GM23338 (cell line): ENCODE results near the gene TMPRSS9. TPM values are rescaled to one million over a fixed set of nuclear protein-coding genes. Genes with fewer than 3 reads are reported as not detected.

Experiments used
- ATAC-seq: fragments of 200-7000 bp; cut with Tn5 transposase; 3 replicates; pipeline ENCODE4 v1.9.1; 2020
- DNase-seq: peaks from one replicate; pipeline ENCODE4 v3.0.0-alpha.2; 2015; ENCODE audit warnings: low spot score
- H2AFZ ChIP-seq: fragments of 200-600 bp; sonication (generic); 2 replicates; pipeline ENCODE4 v1.8.0; 2016; ENCODE audit warnings: antibody characterized with exemption, mild to moderate bottlenecking, moderate library complexity
- H3F3A ChIP-seq: fragments of 200-600 bp; sonication (generic); replicated peaks from 2 replicates; pipeline ENCODE4 v1.8.0; 2017; ENCODE audit warnings: antibody characterized with exemption, mixed run types, low read depth
- H3K27ac ChIP-seq: fragments of 200-600 bp; sonication (generic); 2 replicates; pipeline ENCODE4 v1.6.1; 2016; ENCODE audit warnings: low read depth
- H3K27me3 ChIP-seq: fragments of 200-600 bp; sonication (generic); 2 replicates; pipeline ENCODE4 v1.8.0; 2016; ENCODE audit warnings: mild to moderate bottlenecking, mixed run types, moderate library complexity; ENCODE audit not compliant: insufficient read depth
- H3K36me3 ChIP-seq: fragments of 200-600 bp; sonication (generic); 2 replicates; pipeline ENCODE4 v1.8.0; 2016; ENCODE audit warnings: mild to moderate bottlenecking; ENCODE audit not compliant: insufficient read depth
- H3K4me1 ChIP-seq: fragments of 200-600 bp; sonication (generic); 2 replicates; pipeline ENCODE4 v1.8.0; 2016; ENCODE audit warnings: mild to moderate bottlenecking, moderate library complexity; ENCODE audit not compliant: insufficient read depth
- H3K4me2 ChIP-seq: fragments of 200-600 bp; sonication (generic); 2 replicates; pipeline ENCODE4 v1.7.1; 2017; ENCODE audit warnings: mixed run types
- H3K4me3 ChIP-seq: fragments of 200-600 bp; sonication (generic); 2 replicates; pipeline ENCODE4 v1.6.1; 2016; ENCODE audit warnings: mixed run types
- H3K79me2 ChIP-seq: fragments of 200-600 bp; sonication (generic); replicated peaks from 2 replicates; pipeline ENCODE4 v1.8.0; 2017; ENCODE audit warnings: mild to moderate bottlenecking; ENCODE audit not compliant: insufficient read depth
- H3K9me2 ChIP-seq: fragments of 200-600 bp; sonication (generic); 2 replicates; pipeline ENCODE4 v1.8.0; 2017; ENCODE audit not compliant: insufficient read depth
- H4K20me1 ChIP-seq: fragments of 200-600 bp; sonication (generic); replicated peaks from 2 replicates; pipeline ENCODE4 v1.8.0; 2017; ENCODE audit warnings: mild to moderate bottlenecking; ENCODE audit not compliant: insufficient read depth
- H3K27ac Mint-ChIP-seq: 2 replicates; pipeline ENCODE4 v1.8.0; 2020; ENCODE audit warnings: inconsistent platforms, mild to moderate bottlenecking, moderate library complexity, mixed read lengths
- H3K27me3 Mint-ChIP-seq: 3 replicates; pipeline ENCODE4 v1.8.0; 2022; ENCODE audit warnings: low read depth, mild to moderate bottlenecking, moderate library complexity, mixed read lengths, inconsistent platforms; ENCODE audit not compliant: insufficient read depth, poor library complexity
- H3K36me3 Mint-ChIP-seq: 3 replicates; pipeline ENCODE4 v1.8.0; 2021; ENCODE audit warnings: low read depth, mild to moderate bottlenecking, inconsistent platforms, moderate library complexity, mixed read lengths
- H3K4me1 Mint-ChIP-seq: 3 replicates; pipeline ENCODE4 v1.8.0; 2020; ENCODE audit warnings: mild to moderate bottlenecking, inconsistent platforms, mixed read lengths
- H3K4me3 Mint-ChIP-seq: 3 replicates; pipeline ENCODE4 v1.8.0; 2021; ENCODE audit warnings: moderate library complexity, mild to moderate bottlenecking, inconsistent platforms, mixed read lengths
- H3K9me3 Mint-ChIP-seq: 3 replicates; pipeline ENCODE4 v1.8.0; 2020; ENCODE audit warnings: moderate library complexity, mild to moderate bottlenecking, inconsistent platforms, mixed read lengths
- CREB1 ChIP-seq: fragments of 250-450 bp; sonication (Bioruptor Pico); IDR thresholded peaks from 2 replicates; pipeline ENCODE4 v1.5.0; 2020; ENCODE audit warnings: low read depth, mild to moderate bottlenecking, moderate library complexity
- EZH2 ChIP-seq: fragments of 200-600 bp; sonication (generic); IDR thresholded peaks from one replicate; pipeline ENCODE4 v1.8.0; 2017; ENCODE audit warnings: antibody characterized with exemption, mild to moderate bottlenecking, low read depth; ENCODE audit not compliant: unreplicated experiment
- POLR2AphosphoS5 ChIP-seq: IDR thresholded peaks from 2 replicates; pipeline ENCODE4 v1.6.1; 2016; ENCODE audit warnings: antibody characterized with exemption, low read depth
- STAT1 ChIP-seq: IDR thresholded peaks from one replicate; pipeline ENCODE4 v1.6.1; 2016; ENCODE audit warnings: antibody characterized with exemption; ENCODE audit not compliant: unreplicated experiment
- ZNF114 ChIP-seq: fragments of 250-450 bp; sonication (Bioruptor Pico); IDR thresholded peaks from 2 replicates; pipeline ENCODE4 v1.5.0; 2020; ENCODE audit warnings: mild to moderate bottlenecking, moderate library complexity
- ZNF331 ChIP-seq: fragments of 250-450 bp; sonication (Bioruptor Pico); IDR thresholded peaks from 2 replicates; pipeline ENCODE4 v1.5.0; 2020; ENCODE audit warnings: low read depth, mild to moderate bottlenecking, moderate library complexity
- polyA plus RNA-seq: library from polyadenylated mRNA; unstranded; fragments of >200 nt; fragmentation: Nextera tagmentation; extraction: Ambion mirVana; gene quantifications from 2 replicates; pipeline ENCODE4 v1.2.1, GENCODE V29; 2016
- total RNA-seq: library from RNA; depleted of rRNA; stranded (reverse); fragments of >200 nt; shearing (Covaris generic); gene quantifications from 2 replicates; pipeline ENCODE4 v1.2.3, GENCODE V29; 2014
- TF ChIP-seq, protein P1 (sequence below), 2 experiments: fragments of 200-600 bp in 1 of 2; sonication (generic) in 1 of 2; conservative IDR thresholded peaks; 2 replicates each; pipeline versions ENCODE4 v1.5.1 to v1.6.1; 2016 to 2017; ENCODE audit warnings: antibody characterized with exemption in 2 of 2, low read depth in 2 of 2, mild to moderate bottlenecking in 2 of 2, moderate library complexity in 1 of 2
- TF ChIP-seq, protein P2 (sequence below): IDR thresholded peaks from one replicate; pipeline ENCODE4 v1.6.1; 2018; ENCODE audit warnings: antibody characterized with exemption; ENCODE audit not compliant: unreplicated experiment
- TF ChIP-seq, protein P3 (sequence below): fragments of 250-450 bp; sonication (Bioruptor Pico); IDR thresholded peaks from 2 replicates; pipeline ENCODE4 v1.5.0; 2020; ENCODE audit warnings: mild to moderate bottlenecking, moderate library complexity

TMPRSS9 gene
- total and polyA plus RNA-seq, 2 experiments from 2014 or later: 0.05 to 0.28 TPM

DNA sequence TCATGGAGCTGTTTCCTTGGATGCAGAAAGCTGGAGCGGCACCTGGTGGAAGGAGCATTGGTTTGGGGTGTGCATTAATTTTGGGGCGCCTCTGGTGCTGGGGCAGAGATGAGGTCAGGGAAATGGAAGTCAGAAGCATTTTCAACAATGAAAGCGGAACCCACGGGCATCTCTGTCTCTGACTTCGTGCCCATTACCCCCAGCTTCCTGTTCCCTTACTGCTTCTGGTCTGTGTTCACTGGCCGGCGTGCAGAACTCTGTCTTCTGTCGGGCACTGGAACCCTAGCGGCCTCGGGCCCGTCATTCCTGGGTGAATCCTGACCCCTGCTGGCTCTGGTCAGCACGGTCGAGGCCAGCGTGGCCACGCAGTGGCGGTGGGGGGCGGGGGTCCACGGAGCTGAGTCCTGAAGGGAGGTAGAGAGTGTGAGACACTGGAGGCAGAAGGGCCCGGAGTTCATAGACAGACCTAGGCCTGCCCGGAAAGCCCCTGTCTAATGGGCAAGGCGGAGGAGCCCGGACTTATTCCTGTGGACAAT lies 44.2 kb upstream of the TMPRSS9 start:
- no peaks in the 10 kb centered on the region for H3K4me1 ChIP-seq
- no peaks in the 10 kb centered on the region for H3K79me2 ChIP-seq
- no peak overlapping the region; the same call in 1 of the 2 replicates for H3K4me2 ChIP-seq
- TF ChIP-seq, protein P1, sequence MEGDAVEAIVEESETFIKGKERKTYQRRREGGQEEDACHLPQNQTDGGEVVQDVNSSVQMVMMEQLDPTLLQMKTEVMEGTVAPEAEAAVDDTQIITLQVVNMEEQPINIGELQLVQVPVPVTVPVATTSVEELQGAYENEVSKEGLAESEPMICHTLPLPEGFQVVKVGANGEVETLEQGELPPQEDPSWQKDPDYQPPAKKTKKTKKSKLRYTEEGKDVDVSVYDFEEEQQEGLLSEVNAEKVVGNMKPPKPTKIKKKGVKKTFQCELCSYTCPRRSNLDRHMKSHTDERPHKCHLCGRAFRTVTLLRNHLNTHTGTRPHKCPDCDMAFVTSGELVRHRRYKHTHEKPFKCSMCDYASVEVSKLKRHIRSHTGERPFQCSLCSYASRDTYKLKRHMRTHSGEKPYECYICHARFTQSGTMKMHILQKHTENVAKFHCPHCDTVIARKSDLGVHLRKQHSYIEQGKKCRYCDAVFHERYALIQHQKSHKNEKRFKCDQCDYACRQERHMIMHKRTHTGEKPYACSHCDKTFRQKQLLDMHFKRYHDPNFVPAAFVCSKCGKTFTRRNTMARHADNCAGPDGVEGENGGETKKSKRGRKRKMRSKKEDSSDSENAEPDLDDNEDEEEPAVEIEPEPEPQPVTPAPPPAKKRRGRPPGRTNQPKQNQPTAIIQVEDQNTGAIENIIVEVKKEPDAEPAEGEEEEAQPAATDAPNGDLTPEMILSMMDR (conservative IDR thresholded peaks at IDR 0.05; ENCODE audit: low read depth in 2 of 2): peak; percentile 81 to 94
- TF ChIP-seq POLR2AphosphoS5: no peak
- TF ChIP-seq, protein P2, sequence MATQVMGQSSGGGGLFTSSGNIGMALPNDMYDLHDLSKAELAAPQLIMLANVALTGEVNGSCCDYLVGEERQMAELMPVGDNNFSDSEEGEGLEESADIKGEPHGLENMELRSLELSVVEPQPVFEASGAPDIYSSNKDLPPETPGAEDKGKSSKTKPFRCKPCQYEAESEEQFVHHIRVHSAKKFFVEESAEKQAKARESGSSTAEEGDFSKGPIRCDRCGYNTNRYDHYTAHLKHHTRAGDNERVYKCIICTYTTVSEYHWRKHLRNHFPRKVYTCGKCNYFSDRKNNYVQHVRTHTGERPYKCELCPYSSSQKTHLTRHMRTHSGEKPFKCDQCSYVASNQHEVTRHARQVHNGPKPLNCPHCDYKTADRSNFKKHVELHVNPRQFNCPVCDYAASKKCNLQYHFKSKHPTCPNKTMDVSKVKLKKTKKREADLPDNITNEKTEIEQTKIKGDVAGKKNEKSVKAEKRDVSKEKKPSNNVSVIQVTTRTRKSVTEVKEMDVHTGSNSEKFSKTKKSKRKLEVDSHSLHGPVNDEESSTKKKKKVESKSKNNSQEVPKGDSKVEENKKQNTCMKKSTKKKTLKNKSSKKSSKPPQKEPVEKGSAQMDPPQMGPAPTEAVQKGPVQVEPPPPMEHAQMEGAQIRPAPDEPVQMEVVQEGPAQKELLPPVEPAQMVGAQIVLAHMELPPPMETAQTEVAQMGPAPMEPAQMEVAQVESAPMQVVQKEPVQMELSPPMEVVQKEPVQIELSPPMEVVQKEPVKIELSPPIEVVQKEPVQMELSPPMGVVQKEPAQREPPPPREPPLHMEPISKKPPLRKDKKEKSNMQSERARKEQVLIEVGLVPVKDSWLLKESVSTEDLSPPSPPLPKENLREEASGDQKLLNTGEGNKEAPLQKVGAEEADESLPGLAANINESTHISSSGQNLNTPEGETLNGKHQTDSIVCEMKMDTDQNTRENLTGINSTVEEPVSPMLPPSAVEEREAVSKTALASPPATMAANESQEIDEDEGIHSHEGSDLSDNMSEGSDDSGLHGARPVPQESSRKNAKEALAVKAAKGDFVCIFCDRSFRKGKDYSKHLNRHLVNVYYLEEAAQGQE: no peak
- no peak for TF ChIP-seq EZH2
- no peak for TF ChIP-seq ZNF114 (CRISPR knock-in tag)
- no peak for TF ChIP-seq ZNF331 (CRISPR knock-in tag)
- no peak for TF ChIP-seq STAT1
- TF ChIP-seq CREB1: no peak
- TF ChIP-seq, protein P3, sequence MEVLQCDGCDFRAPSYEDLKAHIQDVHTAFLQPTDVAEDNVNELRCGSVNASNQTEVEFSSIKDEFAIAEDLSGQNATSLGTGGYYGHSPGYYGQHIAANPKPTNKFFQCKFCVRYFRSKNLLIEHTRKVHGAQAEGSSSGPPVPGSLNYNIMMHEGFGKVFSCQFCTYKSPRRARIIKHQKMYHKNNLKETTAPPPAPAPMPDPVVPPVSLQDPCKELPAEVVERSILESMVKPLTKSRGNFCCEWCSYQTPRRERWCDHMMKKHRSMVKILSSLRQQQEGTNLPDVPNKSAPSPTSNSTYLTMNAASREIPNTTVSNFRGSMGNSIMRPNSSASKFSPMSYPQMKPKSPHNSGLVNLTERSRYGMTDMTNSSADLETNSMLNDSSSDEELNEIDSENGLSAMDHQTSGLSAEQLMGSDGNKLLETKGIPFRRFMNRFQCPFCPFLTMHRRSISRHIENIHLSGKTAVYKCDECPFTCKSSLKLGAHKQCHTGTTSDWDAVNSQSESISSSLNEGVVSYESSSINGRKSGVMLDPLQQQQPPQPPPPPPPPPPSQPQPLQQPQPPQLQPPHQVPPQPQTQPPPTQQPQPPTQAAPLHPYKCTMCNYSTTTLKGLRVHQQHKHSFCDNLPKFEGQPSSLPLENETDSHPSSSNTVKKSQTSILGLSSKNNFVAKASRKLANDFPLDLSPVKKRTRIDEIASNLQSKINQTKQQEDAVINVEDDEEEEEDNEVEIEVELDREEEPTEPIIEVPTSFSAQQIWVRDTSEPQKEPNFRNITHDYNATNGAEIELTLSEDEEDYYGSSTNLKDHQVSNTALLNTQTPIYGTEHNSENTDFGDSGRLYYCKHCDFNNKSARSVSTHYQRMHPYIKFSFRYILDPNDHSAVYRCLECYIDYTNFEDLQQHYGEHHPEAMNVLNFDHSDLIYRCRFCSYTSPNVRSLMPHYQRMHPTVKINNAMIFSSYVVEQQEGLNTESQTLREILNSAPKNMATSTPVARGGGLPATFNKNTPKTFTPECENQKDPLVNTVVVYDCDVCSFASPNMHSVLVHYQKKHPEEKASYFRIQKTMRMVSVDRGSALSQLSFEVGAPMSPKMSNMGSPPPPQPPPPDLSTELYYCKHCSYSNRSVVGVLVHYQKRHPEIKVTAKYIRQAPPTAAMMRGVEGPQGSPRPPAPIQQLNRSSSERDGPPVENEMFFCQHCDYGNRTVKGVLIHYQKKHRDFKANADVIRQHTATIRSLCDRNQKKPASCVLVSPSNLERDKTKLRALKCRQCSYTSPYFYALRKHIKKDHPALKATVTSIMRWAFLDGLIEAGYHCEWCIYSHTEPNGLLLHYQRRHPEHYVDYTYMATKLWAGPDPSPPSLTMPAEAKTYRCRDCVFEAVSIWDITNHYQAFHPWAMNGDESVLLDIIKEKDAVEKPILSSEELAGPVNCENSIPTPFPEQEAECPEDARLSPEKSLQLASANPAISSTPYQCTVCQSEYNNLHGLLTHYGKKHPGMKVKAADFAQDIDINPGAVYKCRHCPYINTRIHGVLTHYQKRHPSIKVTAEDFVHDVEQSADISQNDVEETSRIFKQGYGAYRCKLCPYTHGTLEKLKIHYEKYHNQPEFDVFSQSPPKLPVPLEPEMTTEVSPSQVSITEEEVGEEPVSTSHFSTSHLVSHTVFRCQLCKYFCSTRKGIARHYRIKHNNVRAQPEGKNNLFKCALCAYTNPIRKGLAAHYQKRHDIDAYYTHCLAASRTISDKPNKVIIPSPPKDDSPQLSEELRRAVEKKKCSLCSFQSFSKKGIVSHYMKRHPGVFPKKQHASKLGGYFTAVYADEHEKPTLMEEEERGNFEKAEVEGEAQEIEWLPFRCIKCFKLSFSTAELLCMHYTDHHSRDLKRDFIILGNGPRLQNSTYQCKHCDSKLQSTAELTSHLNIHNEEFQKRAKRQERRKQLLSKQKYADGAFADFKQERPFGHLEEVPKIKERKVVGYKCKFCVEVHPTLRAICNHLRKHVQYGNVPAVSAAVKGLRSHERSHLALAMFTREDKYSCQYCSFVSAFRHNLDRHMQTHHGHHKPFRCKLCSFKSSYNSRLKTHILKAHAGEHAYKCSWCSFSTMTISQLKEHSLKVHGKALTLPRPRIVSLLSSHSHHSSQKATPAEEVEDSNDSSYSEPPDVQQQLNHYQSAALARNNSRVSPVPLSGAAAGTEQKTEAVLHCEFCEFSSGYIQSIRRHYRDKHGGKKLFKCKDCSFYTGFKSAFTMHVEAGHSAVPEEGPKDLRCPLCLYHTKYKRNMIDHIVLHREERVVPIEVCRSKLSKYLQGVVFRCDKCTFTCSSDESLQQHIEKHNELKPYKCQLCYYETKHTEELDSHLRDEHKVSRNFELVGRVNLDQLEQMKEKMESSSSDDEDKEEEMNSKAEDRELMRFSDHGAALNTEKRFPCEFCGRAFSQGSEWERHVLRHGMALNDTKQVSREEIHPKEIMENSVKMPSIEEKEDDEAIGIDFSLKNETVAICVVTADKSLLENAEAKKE: no peak
- H2AFZ ChIP-seq: no peak overlapping the region
- ATAC-seq (peak; percentile 82), DNase-seq (peak; percentile 86)
- Mint-ChIP-seq H3K9me3 (peaks cover 6% of the 10 kb centered on the region; the same call in 1 of the 3 replicates), H3K27ac (no peak overlapping the region), H3K27me3 (peaks cover 7% of the 10 kb centered on the region), H3K4me1 (no peaks in the 10 kb centered on the region; the same call in 2 of the 3 replicates), H3K4me3 (no peak overlapping the region), H3K36me3 (no peaks in the 10 kb centered on the region)
- no peak overlapping the region for H3K4me3 ChIP-seq
- no peaks in the 10 kb centered on the region for H3K9me2 ChIP-seq
- H3K27ac ChIP-seq: no peak overlapping the region
- H3F3A ChIP-seq: no peaks in the 10 kb centered on the region
- H3K36me3 ChIP-seq: no peaks in the 10 kb centered on the region
- H3K27me3 ChIP-seq: no peaks in the 10 kb centered on the region
- H4K20me1 ChIP-seq: no peaks in the 10 kb centered on the region
